Measurements from ENCODE around the gene UFSP2.

UFSP2 gene

GRCh38 chr4:185437809-185438208 is 12.0 kb upstream of the UFSP2 start:
- TF ChIP-seq FOXK2 (IDR thresholded peaks at IDR 0.05) (no peak), LEF1 (IDR thresholded peaks at IDR 0.05; ENCODE audit: borderline replicate concordance) (no peak), ARNT (IDR thresholded peaks at IDR 0.05) (no peak), PKNOX1 (IDR thresholded peaks at IDR 0.05) (no peak), BHLHE40 (IDR thresholded peaks at IDR 0.05; ENCODE audit: borderline replicate concordance) (no peak), SP1 (IDR thresholded peaks at IDR 0.05) (no peak), NFRKB (IDR thresholded peaks at IDR 0.05) (no peak)
- DNase-seq (ENCODE audit: extremely low spot score) = no peak
- CTCF ChIA-PET = no interaction called here
- POLR2A ChIA-PET = no interaction called here

GRCh38 chr4:185435466-185435865 is 9.7 kb upstream of the UFSP2 start:
- TF ChIP-seq SP1 (IDR thresholded peaks at IDR 0.05) (no peak), L3MBTL2 (conservative IDR thresholded peaks at IDR 0.05) (no peak), ARNT (IDR thresholded peaks at IDR 0.05) (no peak), HDGF (IDR thresholded peaks at IDR 0.05; ENCODE audit: borderline replicate concordance) (no peak), LEF1 (IDR thresholded peaks at IDR 0.05; ENCODE audit: borderline replicate concordance) (no peak), TARDBP (IDR thresholded peaks at IDR 0.05) (no peak), FOXM1 (IDR thresholded peaks at IDR 0.05; ENCODE audit: borderline replicate concordance) (no peak), PKNOX1 (IDR thresholded peaks at IDR 0.05) (no peak), ELF4 (IDR thresholded peaks at IDR 0.05) (no peak), ZNF384 (IDR thresholded peaks at IDR 0.05) (no peak), FOXA1 (IDR thresholded peaks at IDR 0.05) (no peak), CTBP1 (IDR thresholded peaks at IDR 0.05; ENCODE audit: borderline replicate concordance) (no peak), SUZ12 (IDR thresholded peaks at IDR 0.05) (no peak), BHLHE40 (IDR thresholded peaks at IDR 0.05; ENCODE audit: borderline replicate concordance) (no peak), FOXK2 (IDR thresholded peaks at IDR 0.05) (no peak), NFRKB (IDR thresholded peaks at IDR 0.05) (no peak)
- no peak for DNase-seq (ENCODE audit: extremely low spot score)
- CTCF ChIA-PET = no interaction called here
- POLR2A ChIA-PET = no interaction called here

- DNase-seq (ENCODE audit: extremely low spot score) = no peak
- ChIA-PET POLR2A (no interaction called here), CTCF (interaction anchor here (0.7 kb wide), 1 partner anchor 106 kb away, joined by 3 read pairs; the partner anchor contains the start of gene PDLIM3)
- no peak for TF ChIP-seq PKNOX1 (IDR thresholded peaks at IDR 0.05)
- TF ChIP-seq SUZ12 (IDR thresholded peaks at IDR 0.05) = no peak
- TF ChIP-seq FOXK2 (IDR thresholded peaks at IDR 0.05) = no peak
- no peak for TF ChIP-seq ZNF384 (IDR thresholded peaks at IDR 0.05)
- TF ChIP-seq FOXA1 (IDR thresholded peaks at IDR 0.05) = no peak
- no peak for TF ChIP-seq ELF4 (IDR thresholded peaks at IDR 0.05)
- TF ChIP-seq NFRKB (IDR thresholded peaks at IDR 0.05) = no peak
- TF ChIP-seq TARDBP (IDR thresholded peaks at IDR 0.05) = no peak
Observed at GRCh38 chr4:185429660-185430059, 3.9 kb upstream of the UFSP2 start.

GRCh38 chr4:185426960-185427688 is 1.4 kb upstream of the UFSP2 start:
- ChIA-PET CTCF (interaction anchor here (1.2 kb wide), 1 partner anchor 107 kb away, joined by 3 read pairs; no protein-coding TSS in a partner anchor), POLR2A (interaction anchor here (1.3 to 2.2 kb wide), 2 partner anchors 31 to 214 kb away, joined by 3 to 10 read pairs; partner anchors contain the start of genes ANKRD37 and LRP2BP)
- TF ChIP-seq NFRKB (IDR thresholded peaks at IDR 0.05) = no peak
- no peak for TF ChIP-seq FOXK2 (IDR thresholded peaks at IDR 0.05)
- no peak for TF ChIP-seq FOXM1 (IDR thresholded peaks at IDR 0.05; ENCODE audit: borderline replicate concordance)
- TF ChIP-seq FOXA1 (IDR thresholded peaks at IDR 0.05) = no peak
- no peak for TF ChIP-seq LEF1 (IDR thresholded peaks at IDR 0.05; ENCODE audit: borderline replicate concordance)
- no peak for TF ChIP-seq L3MBTL2 (conservative IDR thresholded peaks at IDR 0.05)
- TF ChIP-seq SUZ12 (IDR thresholded peaks at IDR 0.05) = no peak
- no peak for TF ChIP-seq BHLHE40 (IDR thresholded peaks at IDR 0.05; ENCODE audit: borderline replicate concordance)
- no peak for TF ChIP-seq CTBP1 (IDR thresholded peaks at IDR 0.05; ENCODE audit: borderline replicate concordance)
- TF ChIP-seq HDGF (IDR thresholded peaks at IDR 0.05; ENCODE audit: borderline replicate concordance) = no peak
- no peak for TF ChIP-seq ELF4 (IDR thresholded peaks at IDR 0.05)
- no peak for TF ChIP-seq PKNOX1 (IDR thresholded peaks at IDR 0.05)
- no peak for TF ChIP-seq TARDBP (IDR thresholded peaks at IDR 0.05)
- no peak for TF ChIP-seq ARNT (IDR thresholded peaks at IDR 0.05)
- TF ChIP-seq SP1 (IDR thresholded peaks at IDR 0.05) = no peak
- TF ChIP-seq ZNF384 (IDR thresholded peaks at IDR 0.05) = no peak
- no peak for DNase-seq (ENCODE audit: extremely low spot score)

- ChIA-PET POLR2A (interaction anchor here (0.6 to 2.2 kb wide), 7 partner anchors 19 to 216 kb away, joined by 3 to 10 read pairs (median 4); partner anchors contain the start of genes ANKRD37, LRP2BP and SNX25), CTCF (interaction anchor here (0.6 to 1.3 kb wide), 2 partner anchors 33 to 173 kb away, joined by 3 to 5 read pairs; no protein-coding TSS in a partner anchor)
- DNase-seq (ENCODE audit: extremely low spot score) = no peak
- TF ChIP-seq FOXK2 (IDR thresholded peaks at IDR 0.05) (no peak), ELF4 (IDR thresholded peaks at IDR 0.05) (no peak), NFRKB (IDR thresholded peaks at IDR 0.05) (no peak), SP1 (IDR thresholded peaks at IDR 0.05) (no peak), FOXM1 (IDR thresholded peaks at IDR 0.05; ENCODE audit: borderline replicate concordance) (no peak), LEF1 (IDR thresholded peaks at IDR 0.05; ENCODE audit: borderline replicate concordance) (no peak), CTBP1 (IDR thresholded peaks at IDR 0.05; ENCODE audit: borderline replicate concordance) (no peak), PKNOX1 (IDR thresholded peaks at IDR 0.05) (no peak), ZNF384 (IDR thresholded peaks at IDR 0.05) (no peak), L3MBTL2 (conservative IDR thresholded peaks at IDR 0.05) (no peak), FOXA1 (IDR thresholded peaks at IDR 0.05) (no peak), HDGF (IDR thresholded peaks at IDR 0.05; ENCODE audit: borderline replicate concordance) (no peak), TARDBP (IDR thresholded peaks at IDR 0.05) (no peak), BHLHE40 (IDR thresholded peaks at IDR 0.05; ENCODE audit: borderline replicate concordance) (no peak), SUZ12 (IDR thresholded peaks at IDR 0.05) (no peak)
Observed at GRCh38 chr4:185424905-185425646, 688 bp downstream of the UFSP2 start.
